CD4-positive, alpha-beta T cell treated with Interleukin-12 subunit alpha and Interleukin-12 subunit beta, for 1 hour (primary cell): ENCODE results near the gene TAPBPL.
"Not testable (repeated sequence)": the region's sequence is repeated elsewhere in the genome, so short reads cannot be mapped to it uniquely, and the experiment has no call there.

Experiments used
- DNase-seq: peaks from one replicate; pipeline ENCODE4 v3.0.0-alpha.2; 2020

The TAPBPL gene

GRCh38 chr12:6463858-6464257, 12.0 kb downstream of the TAPBPL start:
- no peak for DNase-seq

- DNase-seq = no peak
Measured at GRCh38 chr12:6464531-6464930, 12.7 kb downstream of the TAPBPL start.

GRCh38 chr12:6465467-6466183, 13.8 kb downstream of the TAPBPL start:
- DNase-seq = peak; percentile 72

- DNase-seq = no peak
Measured at GRCh38 chr12:6466184-6466573, 14.3 kb downstream of the TAPBPL start.

GRCh38 chr12:6466751-6467150, 14.9 kb downstream of the TAPBPL start:
- not testable (repeated sequence) for DNase-seq

GRCh38 chr12:6467571-6468282, 15.9 kb downstream of the TAPBPL start:
- DNase-seq = not testable (repeated sequence)

- no peak for DNase-seq
Measured at GRCh38 chr12:6468283-6468575, 16.4 kb downstream of the TAPBPL start.

GRCh38 chr12:6469092-6469491, 17.2 kb downstream of the TAPBPL start:
- DNase-seq = no peak

GRCh38 chr12:6469609-6470374, 17.9 kb downstream of the TAPBPL start:
- no peak for DNase-seq

- DNase-seq = peak; percentile 96
Measured at GRCh38 chr12:6470375-6471163, 18.7 kb downstream of the TAPBPL start, which contains the start of gene VAMP1. VAMP1 (minus strand) TSS chr12:6470677; CDS start chr12:6470531, 146 bp downstream.

- DNase-seq = no peak
Measured at GRCh38 chr12:6471989-6472360, 20.1 kb downstream of the TAPBPL start.

GRCh38 chr12:6472491-6472890, 20.6 kb downstream of the TAPBPL start:
- DNase-seq = no peak

- not testable (repeated sequence) for DNase-seq
Measured at GRCh38 chr12:6475233-6475975, 23.6 kb downstream of the TAPBPL start.

- no peak for DNase-seq
Measured at GRCh38 chr12:6476489-6476888, 24.6 kb downstream of the TAPBPL start.

- not testable (repeated sequence) for DNase-seq
Measured at GRCh38 chr12:6477601-6478377, 25.9 kb downstream of the TAPBPL start.

- DNase-seq = no peak
Measured at GRCh38 chr12:6478416-6478815, 26.6 kb downstream of the TAPBPL start.

- DNase-seq = no peak
Measured at GRCh38 chr12:6488240-6488639, 36.4 kb downstream of the TAPBPL start.

GRCh38 chr12:6489449-6489848, 37.6 kb downstream of the TAPBPL start:
- no peak for DNase-seq

GRCh38 chr12:6490673-6491072, 38.8 kb downstream of the TAPBPL start:
- not testable (repeated sequence) for DNase-seq

- peak; percentile 96 for DNase-seq
Measured at GRCh38 chr12:6492838-6493496, 41.1 kb downstream of the TAPBPL start, which contains the start of gene MRPL51. MRPL51 (minus strand) TSS chr12:6493262; CDS start chr12:6493136, 126 bp downstream.
